ENCODE results near the gene MRFAP1L1. TPM values are rescaled to one million over a fixed set of nuclear protein-coding genes. Genes with fewer than 3 reads are reported as not detected.

Gene MRFAP1L1
- total and polyA plus RNA-seq, 9 of the 15 experiments (the other 6 are each of a cell fraction or from before 2014, with no cell fraction given): 37.6 to 111 (median 83.8) TPM

DNA sequence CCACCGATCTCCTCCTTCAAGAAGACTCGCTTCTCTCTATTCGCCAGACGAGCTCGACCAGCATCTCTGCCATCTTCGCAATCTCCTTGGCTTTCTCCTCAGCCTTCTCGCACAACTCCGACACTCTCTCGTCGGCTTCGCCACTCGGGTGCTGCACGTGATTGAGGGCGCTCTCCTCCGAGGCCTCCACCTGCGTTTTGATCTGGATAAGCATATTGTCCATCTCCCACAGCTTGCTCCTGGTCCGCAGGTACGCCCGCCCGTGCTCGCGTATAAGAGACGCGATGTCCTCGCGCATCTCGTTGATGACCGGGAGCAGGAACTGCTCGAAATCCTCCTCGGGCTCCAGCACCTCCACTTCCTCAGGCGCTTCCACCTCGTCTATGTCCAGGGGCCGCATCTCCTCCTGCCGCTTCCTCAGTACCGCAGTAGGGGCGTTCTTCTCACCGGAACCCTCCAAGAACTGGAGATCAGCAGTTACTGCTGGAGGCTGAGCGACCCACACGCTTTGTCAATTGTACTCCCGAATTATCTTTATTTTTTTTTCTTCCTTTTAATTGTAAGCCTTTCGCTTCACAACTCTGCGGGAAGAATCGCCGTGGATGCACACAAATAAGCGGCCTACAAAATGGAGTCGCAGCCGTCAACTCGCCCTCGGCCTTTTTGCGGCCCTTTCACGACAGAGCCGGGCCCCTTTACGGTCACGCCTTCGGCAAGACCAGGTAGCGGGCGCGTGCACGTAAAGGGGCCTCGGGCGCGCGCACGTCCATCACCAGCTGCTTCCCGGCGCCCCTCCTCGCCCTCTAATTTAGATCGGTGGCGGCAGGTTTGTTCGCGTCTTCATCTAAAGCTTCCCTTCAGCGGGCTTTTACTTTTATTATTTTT lies at the start of gene MRFAP1L1 (continued):
- TF ChIP-seq, protein P1, sequence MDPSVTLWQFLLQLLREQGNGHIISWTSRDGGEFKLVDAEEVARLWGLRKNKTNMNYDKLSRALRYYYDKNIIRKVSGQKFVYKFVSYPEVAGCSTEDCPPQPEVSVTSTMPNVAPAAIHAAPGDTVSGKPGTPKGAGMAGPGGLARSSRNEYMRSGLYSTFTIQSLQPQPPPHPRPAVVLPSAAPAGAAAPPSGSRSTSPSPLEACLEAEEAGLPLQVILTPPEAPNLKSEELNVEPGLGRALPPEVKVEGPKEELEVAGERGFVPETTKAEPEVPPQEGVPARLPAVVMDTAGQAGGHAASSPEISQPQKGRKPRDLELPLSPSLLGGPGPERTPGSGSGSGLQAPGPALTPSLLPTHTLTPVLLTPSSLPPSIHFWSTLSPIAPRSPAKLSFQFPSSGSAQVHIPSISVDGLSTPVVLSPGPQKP (CRISPR knock-in tag; IDR thresholded peaks at IDR 0.05): no peak
- TF ChIP-seq ZNF274 (IDR thresholded peaks at IDR 0.05; ENCODE audit: borderline replicate concordance, low read depth, low read length) (no peak), CCAR2 (IDR thresholded peaks at IDR 0.05; ENCODE audit: low read depth, low read length) (no peak), RNF2 (IDR thresholded peaks at IDR 0.05) (no peak), CBX3 (IDR thresholded peaks at IDR 0.05; ENCODE audit: borderline replicate concordance in 1 of 2, low read length in 2 of 2) (no peak), TAL1 (IDR thresholded peaks at IDR 0.05) (no peak), PHTF2 (CRISPR knock-in tag; IDR thresholded peaks at IDR 0.05) (no peak), STAG1 (CRISPR knock-in tag; IDR thresholded peaks at IDR 0.05; ENCODE audit: borderline replicate concordance) (no peak), MLX (CRISPR knock-in tag; conservative IDR thresholded peaks at IDR 0.05) (no peak), ZFP30 (CRISPR knock-in tag; IDR thresholded peaks at IDR 0.05; ENCODE audit: borderline replicate concordance) (no peak), ETS1 (conservative IDR thresholded peaks at IDR 0.05; ENCODE audit: control insufficient read depth, low read depth, low read length) (no peak), MAZ (CRISPR knock-in tag; conservative IDR thresholded peaks at IDR 0.05 in 1 of 2, IDR thresholded peaks at IDR 0.05 in 1 of 2) (peak in 1 of 2 experiments; percentile 65; a peak in 2 of 4 replicates), ZFPM2 (CRISPR knock-in tag; IDR thresholded peaks at IDR 0.05) (no peak), CBX5 (IDR thresholded peaks at IDR 0.05; ENCODE audit: borderline replicate concordance, low read depth) (no peak), NCOA2 (IDR thresholded peaks at IDR 0.05; ENCODE audit: partially characterized antibody in 2 of 2) (no peak), THRAP3 (IDR thresholded peaks at IDR 0.05; ENCODE audit: borderline replicate concordance) (0 out of 2 replicates have a peak, but pooled peaks have one; percentile 44), MEF2A (IDR thresholded peaks at IDR 0.05; ENCODE audit: control insufficient read depth, low read depth, low read length) (no peak), STAT5A (IDR thresholded peaks at IDR 0.05; ENCODE audit: borderline replicate concordance, low read length) (no peak; the same call in 1 of the 2 replicates)
- TF ChIP-seq, protein P2, sequence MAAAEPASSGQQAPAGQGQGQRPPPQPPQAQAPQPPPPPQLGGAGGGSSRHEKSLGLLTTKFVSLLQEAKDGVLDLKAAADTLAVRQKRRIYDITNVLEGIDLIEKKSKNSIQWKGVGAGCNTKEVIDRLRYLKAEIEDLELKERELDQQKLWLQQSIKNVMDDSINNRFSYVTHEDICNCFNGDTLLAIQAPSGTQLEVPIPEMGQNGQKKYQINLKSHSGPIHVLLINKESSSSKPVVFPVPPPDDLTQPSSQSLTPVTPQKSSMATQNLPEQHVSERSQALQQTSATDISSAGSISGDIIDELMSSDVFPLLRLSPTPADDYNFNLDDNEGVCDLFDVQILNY (CRISPR knock-in tag; IDR thresholded peaks at IDR 0.05): no peak
- TF ChIP-seq, protein P3, sequence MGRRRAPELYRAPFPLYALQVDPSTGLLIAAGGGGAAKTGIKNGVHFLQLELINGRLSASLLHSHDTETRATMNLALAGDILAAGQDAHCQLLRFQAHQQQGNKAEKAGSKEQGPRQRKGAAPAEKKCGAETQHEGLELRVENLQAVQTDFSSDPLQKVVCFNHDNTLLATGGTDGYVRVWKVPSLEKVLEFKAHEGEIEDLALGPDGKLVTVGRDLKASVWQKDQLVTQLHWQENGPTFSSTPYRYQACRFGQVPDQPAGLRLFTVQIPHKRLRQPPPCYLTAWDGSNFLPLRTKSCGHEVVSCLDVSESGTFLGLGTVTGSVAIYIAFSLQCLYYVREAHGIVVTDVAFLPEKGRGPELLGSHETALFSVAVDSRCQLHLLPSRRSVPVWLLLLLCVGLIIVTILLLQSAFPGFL (CRISPR knock-in tag; IDR thresholded peaks at IDR 0.05): no peak
- TF ChIP-seq, protein P4, sequence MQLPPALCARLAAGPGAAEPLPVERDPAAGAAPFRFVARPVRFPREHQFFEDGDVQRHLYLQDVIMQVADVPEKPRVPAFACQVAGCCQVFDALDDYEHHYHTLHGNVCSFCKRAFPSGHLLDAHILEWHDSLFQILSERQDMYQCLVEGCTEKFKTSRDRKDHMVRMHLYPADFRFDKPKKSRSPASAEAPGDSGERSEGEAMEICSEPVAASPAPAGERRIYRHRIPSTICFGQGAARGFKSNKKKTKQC (CRISPR knock-in tag; IDR thresholded peaks at IDR 0.05): peak; percentile 23; the same call in 1 of the 2 replicates
